ENCODE results near the gene IFITM1. TPM values are rescaled to one million over a fixed set of nuclear protein-coding genes. Genes with fewer than 3 reads are reported as not detected.
A peak's percentile ranks its signal among the peaks of the same experiment; 100 is the strongest.

The IFITM1 gene
- total and polyA plus RNA-seq, 2 of the 4 experiments (the other 2 are of a cell fraction): 24.2 to 68.9 TPM

- H3K56ac ChIP-seq (ENCODE audit: extremely low read depth, insufficient read depth, low read length): no peak overlapping the region
- no peak overlapping the region; the same call in 1 of the 2 replicates for H2BK20ac ChIP-seq (ENCODE audit: low read depth, low read length)
- ChIA-PET CTCF (no interaction called here), POLR2A (ENCODE audit: unreplicated experiment) (no interaction called here)
- no peaks in the 10 kb centered on the region for H3K79me1 ChIP-seq (ENCODE audit: low read depth in 1 of 2, low read length in 2 of 2)
- peak overlapping the region in 1 of 2 experiments; percentile 24; a peak in 1 of 4 replicates for H4K8ac ChIP-seq (ENCODE audit: low read depth in 2 of 2, low read length in 2 of 2)
- H2AK9ac ChIP-seq (replicated peaks; ENCODE audit: low read depth, low read length, poor library complexity): no peak overlapping the region
- H2BK15ac ChIP-seq (ENCODE audit: low read depth, low read length): no peak overlapping the region; the same call in 2 of the 3 replicates
- peaks cover 5% of the 10 kb centered on the region for H3K4me1 ChIP-seq (ENCODE audit: control insufficient read depth, insufficient read depth, low read length)
- peak overlapping the region; percentile 22; the same call in 1 of the 2 replicates for H4K91ac ChIP-seq (ENCODE audit: insufficient read depth, low read depth, low read length)
- intact Hi-C loops (cut with micrococcal nuclease): no loop called here
- H3K27ac ChIP-seq (ENCODE audit: insufficient read depth, low read length): no peak overlapping the region
- H3K36me3 ChIP-seq (ENCODE audit: control insufficient read depth, insufficient read depth, low read length): no peaks in the 10 kb centered on the region
- dilution Hi-C loops (cut with HindIII; ENCODE audit: low sequenced_read_pairs, unreplicated experiment): no loop called here
- H4K5ac ChIP-seq (ENCODE audit: low read depth, low read length): peak overlapping the region; percentile 85
- no CpG with 5 or more reads among the region's 15 CpGs for WGBS, 2 experiments (ENCODE audit: extremely low coverage in 2 of 2, insufficient read length in 1 of 2)
- H2BK120ac ChIP-seq (ENCODE audit: low read depth, low read length): peak overlapping the region; percentile 30; the same call in 1 of the 2 replicates
- H3K4me3 ChIP-seq (ENCODE audit: insufficient read depth, low read depth, low read length): no peak overlapping the region
- H3K9me1 ChIP-seq (ENCODE audit: insufficient read depth, low read length): no peaks in the 10 kb centered on the region
- TF ChIP-seq CTCF (conservative IDR thresholded peaks at IDR 0.05; ENCODE audit: low read depth, low read length) (no peak), POLR2A (IDR thresholded peaks at IDR 0.05; ENCODE audit: low read depth, low read length) (no peak), RCOR1 (IDR thresholded peaks at IDR 0.05; ENCODE audit: insufficient replicate concordance, low read length) (no peak), ELK1 (IDR thresholded peaks at IDR 0.05; ENCODE audit: borderline replicate concordance, low read depth, low read length) (no peak), MAFK (IDR thresholded peaks at IDR 0.05; ENCODE audit: low read depth, low read length) (no peak)
- H3K4me2 ChIP-seq (ENCODE audit: low read depth, low read length): 0 out of 2 replicates have a peak overlapping the region, but pooled peaks have one; percentile 26
- H3K27me3 ChIP-seq (ENCODE audit: control insufficient read depth, insufficient read depth, low read length): peaks cover 3% of the 10 kb centered on the region
- no TSS peak for BruUV-seq (replicated peaks)
- H3K9ac ChIP-seq (ENCODE audit: low read depth, low read length): 0 out of 2 replicates have a peak overlapping the region, but pooled peaks have one; percentile 55
- no peak for DNase-seq
- 0 out of 2 replicates have a peak overlapping the region, but pooled peaks have one; percentile 15 for H3K4ac ChIP-seq (ENCODE audit: low read depth, low read length)
- H3K9me3 ChIP-seq (ENCODE audit: control insufficient read depth, insufficient read depth, low read length): no peaks in the 10 kb centered on the region
- peak; percentile 37 for ATAC-seq (ENCODE audit: low read depth)
- H2BK5ac ChIP-seq (ENCODE audit: low read depth, low read length, poor library complexity, severe bottlenecking): no peak overlapping the region
- in situ Hi-C loops (cut with MboI; ENCODE audit: low sequenced_read_pairs): no loop called here
- 0 out of 2 replicates have a peak overlapping the region, but pooled peaks have one; percentile 12 for H3K23ac ChIP-seq (ENCODE audit: low read depth, low read length)
- H2AFZ ChIP-seq (replicated peaks; ENCODE audit: low read length, poor library complexity): peak overlapping the region; percentile 87
- H3K18ac ChIP-seq (ENCODE audit: low read depth, low read length): peak overlapping the region; percentile 36; the same call in 1 of the 2 replicates
- H2AK5ac ChIP-seq (ENCODE audit: low read depth, low read length): peak overlapping the region; percentile 5; the same call in 1 of the 2 replicates
- H4K20me1 ChIP-seq (ENCODE audit: insufficient read depth, low read length): no peaks in the 10 kb centered on the region
- peak overlapping the region; percentile 64 for H3K14ac ChIP-seq (replicated peaks; ENCODE audit: low read depth, low read length)
Observed at GRCh38 chr11:335779-336658, 22.2 kb downstream of the IFITM1 start.

Measured in IMR-90 (cell line).